Stomach (tissue), 9 donors: ENCODE data around the gene ANKRD10. TPM values are rescaled to one million over a fixed set of nuclear protein-coding genes. Genes with fewer than 3 reads are reported as not detected.
A peak's percentile ranks its signal among the peaks of the same experiment; 100 is the strongest.

Experiments used
- DNase-seq, 2 donors: peaks; one replicate each; pipeline versions ENCODE4 v3.0.0 to v3.0.0-alpha.2; 2013 to 2019
- H3K27ac ChIP-seq, 5 donors: fragments of 200-600 bp in 4 of 5; sonication (generic) in 4 of 5; one replicate each; pipeline ENCODE4 v1.5.1; 2013 to 2019; ENCODE audit warnings: mild to moderate bottlenecking in 1 of 5, moderate library complexity in 1 of 5
- H3K27me3 ChIP-seq, 3 donors: fragments of 200-600 bp; sonication (generic); one replicate each; pipeline ENCODE4 v1.5.1; 2017 to 2019; ENCODE audit warnings: mixed run types in 1 of 3
- H3K36me3 ChIP-seq, 4 donors: fragments of 200-600 bp; sonication (generic); 1 replicate in 3 of 4; 2 replicates in 1 of 4; pipeline ENCODE4 v1.5.1; 2016 to 2019
- H3K4me1 ChIP-seq, 4 donors: fragments of 200-600 bp; sonication (generic); one replicate each; pipeline ENCODE4 v1.5.1; 2016 to 2019
- H3K4me3 ChIP-seq, 4 donors: fragments of 200-600 bp; sonication (generic) in 3 of 4; one replicate each; pipeline ENCODE4 v1.5.1; 2016 to 2019; ENCODE audit warnings: mild to moderate bottlenecking in 1 of 4
- H3K9me3 ChIP-seq, 4 donors: fragments of 200-600 bp; sonication (generic); one replicate each; pipeline ENCODE4 v1.5.1; 2016 to 2019
- CTCF ChIP-seq, 7 experiments: fragments of 450-650 bp in 4 of 7; fragments of 200-600 bp in 3 of 7; sonication (generic) in 3 of 7; IDR thresholded peaks; one replicate each; pipeline ENCODE4 v1.5.1; 2016 to 2019; ENCODE audit warnings: antibody characterized with exemption in 7 of 7, control low read depth in 2 of 7, mild to moderate bottlenecking in 1 of 7
- EP300 ChIP-seq: sonication (generic); formaldehyde crosslinking; IDR thresholded peaks from one replicate; pipeline ENCODE4 v1.6.1; 2017; ENCODE audit warnings: antibody characterized with exemption
- POLR2A ChIP-seq, 4 donors: fragments of 450-650 bp; IDR thresholded peaks; one replicate each; pipeline ENCODE4 v1.6.1; 2016; ENCODE audit warnings: antibody characterized with exemption in 4 of 4, control low read depth in 2 of 4, mild to moderate bottlenecking in 1 of 4, moderate library complexity in 1 of 4
- POLR2AphosphoS5 ChIP-seq, 3 donors: sonication (generic); formaldehyde crosslinking; IDR thresholded peaks; one replicate each; pipeline ENCODE4 v1.6.1; 2016; ENCODE audit warnings: antibody characterized with exemption in 3 of 3
- WGBS, 5 donors: extraction: QIAGEN DNeasy Blood & Tissue Kit in 3 of 5; methylation state at CpG; one replicate each; pipeline versions ENCODE4 v1.1.5 to v1.1.7; 2013 to 2018; 5-methylcytosine and 5-hydroxymethylcytosine counted together
- intact Hi-C: fragments of 100-400 bp; cut with DNase I; formaldehyde crosslinking; loops from one replicate; pipeline ENCODE4 v1.15.1; 2023; ENCODE audit warnings: low total_unique reads
- polyA plus RNA-seq, 3 donors: library from polyadenylated mRNA; stranded (reverse); fragments of 200-250 nt; gene quantifications; one replicate each; pipeline ENCODE4 v1.2.3, GENCODE V29; 2013
- total RNA-seq, 5 donors: library from RNA; depleted of rRNA; stranded (reverse); fragments of >200 nt; gene quantifications; one replicate each; pipeline versions ENCODE4 v1.1.0 to v1.2.3, GENCODE V29; 2014 to 2016
- donor health status: healthy with polysubstance abuse.
- donor health status: Bipolar disorder and iron deficiency.
- donor health status: healthy.

ANKRD10 gene
- total and polyA plus RNA-seq, 8 donors: 37.4 to 246 (median 123) TPM

GRCh38 chr13:110945928-110946570 is 31.2 kb upstream of the ANKRD10 start:
- H3K27me3 ChIP-seq: peaks cover 0 to 4% (median 0%) of the 10 kb centered on the region in 3 donors
- H3K9me3 ChIP-seq: no peaks in the 10 kb centered on the region
- TF ChIP-seq EP300 (no peak), CTCF (IDR thresholded peaks at IDR 0.05) (no peak), POLR2A (IDR thresholded peaks at IDR 0.05) (no peak)
- H3K27ac ChIP-seq: no peak overlapping the region
- H3K36me3 ChIP-seq: no peaks in the 10 kb centered on the region
- intact Hi-C loops: no loop called here
- 80 to 87% (median 84%) methylated on average over 11 to 12 of the region's 12 CpGs for WGBS, 5 donors
- H3K4me1 ChIP-seq: no peaks in the 10 kb centered on the region
- peak in 1 of 2 donors; percentile 53 for DNase-seq
- no peak overlapping the region for H3K4me3 ChIP-seq

GRCh38 chr13:110944968-110945927 is 30.4 kb upstream of the ANKRD10 start:
- Histone ChIP-seq H3K9me3 (no peaks in the 10 kb centered on the region), H3K4me3 (no peak overlapping the region), H3K36me3 (no peaks in the 10 kb centered on the region), H3K27ac (no peak overlapping the region), H3K27me3 (peaks cover 0 to 4% (median 0%) of the 10 kb centered on the region in 3 donors), H3K4me1 (no peaks in the 10 kb centered on the region)
- DNase-seq: no peak
- TF ChIP-seq POLR2A (IDR thresholded peaks at IDR 0.05): no peak
- no peak for TF ChIP-seq EP300
- TF ChIP-seq CTCF (IDR thresholded peaks at IDR 0.05): no peak
- no peak for TF ChIP-seq POLR2AphosphoS5 (IDR thresholded peaks at IDR 0.05)
- intact Hi-C loops: no loop called here
- 88 to 92% (median 89%) methylated on average over 24 of the region's 24 CpGs for WGBS, 5 donors

- Histone ChIP-seq H3K27ac (no peak overlapping the region), H3K4me3 (no peak overlapping the region), H3K27me3 (peaks cover 0 to 4% (median 0%) of the 10 kb centered on the region in 3 donors), H3K9me3 (no peaks in the 10 kb centered on the region), H3K36me3 (no peaks in the 10 kb centered on the region), H3K4me1 (no peaks in the 10 kb centered on the region)
- peak; percentile 32 to 78 for DNase-seq
- TF ChIP-seq POLR2AphosphoS5 (IDR thresholded peaks at IDR 0.05) (peak in 1 of 3 donors; percentile 13), EP300 (no peak), POLR2A (IDR thresholded peaks at IDR 0.05) (no peak), CTCF (IDR thresholded peaks at IDR 0.05) (peak in 5 of 7 experiments; percentile 26 to 54 (median 42))
- intact Hi-C loops: no loop called here
- WGBS, 5 donors: 51 to 67% (median 57%) methylated on average over 8 of the region's 8 CpGs
Measured at GRCh38 chr13:110944121-110944967, 29.5 kb upstream of the ANKRD10 start.
